GF-D8 (cell line): ENCODE measurements around the gene TMEM204.

Experiments
- DNase-seq: peaks from one replicate; lab custom pipeline; 2025; lab: John Stamatoyannopoulos, UW

Gene TMEM204

DNA sequence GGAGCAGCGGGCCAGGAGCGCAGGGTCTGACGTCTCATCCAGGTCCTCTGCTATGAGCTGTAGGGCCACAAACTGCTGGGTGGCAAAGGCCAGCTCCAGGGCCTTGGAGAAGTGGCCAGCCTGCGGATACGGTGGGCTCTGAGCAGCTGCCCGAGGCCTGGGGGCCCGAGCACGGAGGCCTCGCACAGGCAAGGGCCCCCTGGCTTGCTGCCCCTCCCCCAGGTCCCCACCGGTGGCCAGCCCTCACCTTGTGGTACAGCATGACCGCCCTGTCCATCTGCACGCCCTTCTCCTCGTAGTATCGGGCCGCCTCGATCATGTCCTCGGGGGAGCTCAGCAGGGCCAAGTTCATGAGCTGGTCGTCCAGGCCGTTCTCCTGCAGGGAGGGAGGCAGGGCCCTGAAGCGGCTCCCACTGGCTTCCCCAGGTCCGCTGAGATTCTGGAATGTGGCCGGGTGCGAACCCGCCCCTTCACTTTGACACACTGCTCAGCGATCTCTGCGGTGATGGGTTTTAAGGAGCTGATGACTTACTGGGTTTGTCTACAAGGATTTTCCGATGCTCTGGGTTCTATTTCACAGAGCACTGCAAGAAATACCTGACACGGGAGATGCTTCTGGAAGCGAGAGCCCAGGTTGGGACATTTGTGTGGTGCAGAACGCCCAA, 9.8 kb upstream of the TMEM204 start:
- DNase-seq, result no peak

GRCh38 chr16:1524366-1524765, 9.1 kb upstream of the TMEM204 start:
- DNase-seq, result no peak

DNA sequence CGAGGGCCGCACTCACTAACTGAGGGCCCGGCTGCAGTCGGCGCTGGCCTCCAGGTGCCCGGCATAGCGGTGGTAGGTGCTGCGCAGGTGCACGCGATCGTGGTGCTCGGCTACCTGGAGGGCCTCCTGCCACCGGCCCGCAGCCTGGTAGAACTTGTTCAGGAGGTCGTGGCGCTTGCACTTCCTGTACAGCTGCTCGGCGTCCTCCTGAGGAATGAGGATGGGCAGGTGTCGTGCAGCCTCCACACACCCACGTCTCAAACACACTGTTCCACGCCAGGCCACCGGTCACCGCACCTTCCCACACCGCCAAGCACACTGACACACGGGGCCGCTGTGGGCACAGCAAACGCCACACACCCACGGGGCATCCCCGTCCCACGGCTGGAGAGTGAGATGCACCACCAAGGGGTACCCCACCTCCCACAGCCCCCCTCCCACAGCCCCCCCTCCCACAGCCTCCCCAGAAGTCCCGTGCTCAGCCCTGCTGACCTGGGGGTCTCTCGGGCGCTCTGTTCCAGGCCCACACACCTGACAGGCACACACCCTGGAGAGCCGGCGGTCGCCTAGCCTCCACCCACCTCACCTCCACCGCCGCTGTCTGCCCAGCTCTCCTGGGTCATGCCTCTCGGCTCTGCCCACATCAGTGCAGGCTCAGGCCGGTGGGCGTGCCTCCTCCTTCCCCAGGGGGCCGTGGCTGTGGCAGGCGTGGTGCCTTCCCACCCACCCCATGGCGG, 7.4 kb upstream of the TMEM204 start:
- DNase-seq, result no peak

- DNase-seq, result no peak
Observed at GRCh38 chr16:1526608-1527555, 6.6 kb upstream of the TMEM204 start.

GRCh38 chr16:1527836-1528811, 5.3 kb upstream of the TMEM204 start:
- DNase-seq, result no peak

- DNase-seq, result no peak
Observed at GRCh38 chr16:1528921-1529537, 4.4 kb upstream of the TMEM204 start.

DNA sequence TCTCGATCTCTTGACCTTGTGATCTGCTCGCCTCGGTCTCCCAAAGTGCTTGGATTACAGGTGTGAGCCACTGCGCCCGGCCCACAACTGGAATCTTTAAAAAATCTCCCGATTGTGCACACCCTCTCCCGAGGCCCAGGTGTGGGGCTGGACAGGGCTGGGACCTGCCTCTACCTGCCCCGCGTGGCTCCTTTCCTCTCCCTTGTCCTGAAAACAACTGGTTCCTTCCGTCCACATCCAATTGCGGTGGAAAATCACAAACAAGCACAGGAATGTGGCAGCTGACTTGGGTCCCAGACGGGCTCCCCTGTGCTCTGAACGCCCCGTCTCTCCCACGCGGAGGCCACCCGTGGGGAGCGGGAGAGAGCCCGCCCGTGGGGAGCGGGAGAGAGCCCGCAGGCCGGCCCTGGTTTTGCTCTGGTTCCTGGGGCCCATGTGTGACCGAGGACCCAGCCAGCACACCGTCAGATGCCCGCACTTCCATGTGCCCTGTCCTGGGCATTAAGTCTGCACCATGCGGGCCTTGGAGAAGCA, 3.0 kb upstream of the TMEM204 start:
- no peak for DNase-seq

DNA sequence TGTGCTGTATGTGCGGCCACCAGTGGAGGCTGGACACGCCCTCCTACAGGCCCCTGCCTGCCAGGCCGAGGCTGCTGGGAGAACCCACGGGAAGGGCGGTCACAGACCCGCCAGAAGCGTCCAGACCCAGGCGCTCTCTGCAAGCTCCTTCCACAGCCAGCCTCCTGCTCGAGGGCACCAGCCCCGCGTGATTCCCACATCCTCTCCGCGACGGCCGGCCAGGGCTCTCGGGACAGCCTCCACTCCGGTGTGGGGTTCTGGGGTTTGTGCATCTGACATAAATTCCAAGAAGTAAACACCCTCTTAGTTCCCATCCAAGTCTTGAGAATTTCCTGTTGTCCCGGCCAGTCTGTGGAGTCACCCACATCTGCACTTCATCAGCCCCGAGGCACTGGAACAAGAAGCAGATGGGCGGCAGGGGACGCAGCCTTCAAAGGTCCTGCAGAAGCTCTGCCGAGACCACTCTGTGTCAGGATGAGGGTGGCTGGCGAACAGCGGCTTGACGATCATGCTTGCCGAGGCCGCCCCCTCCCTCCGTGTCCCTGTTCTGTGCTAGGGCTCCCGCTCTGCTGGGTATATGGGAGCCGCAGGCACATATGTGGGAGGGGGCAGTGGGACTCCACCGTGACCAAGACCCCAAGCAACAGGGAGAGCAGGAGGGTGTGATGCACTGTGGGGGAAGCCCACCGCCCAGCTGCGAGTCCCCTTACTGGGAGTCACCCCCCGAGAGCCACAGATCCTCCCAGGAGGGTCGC, 2.4 kb upstream of the TMEM204 start:
- no peak for DNase-seq

DNA sequence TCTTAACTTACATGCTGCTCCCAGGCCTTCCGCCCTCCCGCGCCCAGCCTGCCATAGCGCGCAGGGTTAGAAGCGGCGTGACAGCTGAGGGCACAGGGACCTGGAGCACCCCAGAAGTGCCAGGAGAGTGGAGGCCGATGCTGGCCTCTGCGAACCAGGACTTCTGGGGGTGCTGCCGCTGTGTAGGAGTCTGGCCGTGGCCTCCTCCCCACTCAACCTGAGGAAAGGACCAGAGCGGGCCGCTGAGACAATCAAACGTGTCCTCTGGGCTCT, 1.9 kb upstream of the TMEM204 start:
- no peak for DNase-seq

- no peak for DNase-seq
Observed at GRCh38 chr16:1532081-1532760, 1.2 kb upstream of the TMEM204 start.

DNA sequence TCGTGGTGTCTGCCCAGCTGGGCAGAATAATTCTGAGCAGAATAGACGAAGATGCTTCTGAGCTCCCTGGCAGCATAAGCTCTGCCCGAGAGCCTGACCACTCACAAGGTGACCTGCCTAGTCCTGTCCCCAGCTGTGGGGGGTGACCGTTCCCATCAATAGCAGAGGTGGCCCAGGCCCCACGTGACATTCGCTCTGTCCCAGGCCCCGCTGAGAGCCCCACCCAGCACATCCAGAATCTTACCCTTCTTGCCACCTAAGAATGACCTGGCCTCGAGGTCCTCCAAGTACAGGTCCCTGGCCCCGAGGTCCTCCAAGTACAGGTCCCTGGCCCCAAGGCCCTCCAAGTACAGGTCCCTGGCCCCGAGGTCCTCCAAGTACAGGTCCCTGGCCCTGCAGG, 695 bp upstream of the TMEM204 start:
- no peak for DNase-seq

GRCh38 chr16:1534021-1535020, 855 bp downstream of the TMEM204 start:
- no peak for DNase-seq

- no peak for DNase-seq
Observed at GRCh38 chr16:1535391-1536291, 2.2 kb downstream of the TMEM204 start.

DNA sequence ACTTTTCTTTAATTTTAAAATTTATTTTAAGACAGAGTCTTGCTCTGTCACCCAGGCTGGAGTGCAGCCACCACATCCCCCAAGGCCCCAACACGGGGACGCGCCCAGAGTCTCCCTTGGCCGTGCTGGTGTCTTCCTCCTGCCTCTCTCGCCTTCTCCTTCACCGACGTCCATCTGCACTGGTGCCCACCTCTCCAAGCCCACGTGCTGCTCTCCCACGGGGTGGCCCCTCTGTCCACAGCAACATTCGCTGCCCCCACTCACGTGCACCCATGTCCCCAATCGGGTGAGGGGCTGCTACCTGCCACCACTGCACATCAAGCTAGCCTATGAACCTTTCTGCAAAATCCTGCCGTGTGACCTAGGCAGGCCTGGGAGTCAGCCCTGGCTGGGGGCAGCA, 3.1 kb downstream of the TMEM204 start:
- no peak for DNase-seq

GRCh38 chr16:1537138-1537577, 3.7 kb downstream of the TMEM204 start:
- DNase-seq, result no peak

DNA sequence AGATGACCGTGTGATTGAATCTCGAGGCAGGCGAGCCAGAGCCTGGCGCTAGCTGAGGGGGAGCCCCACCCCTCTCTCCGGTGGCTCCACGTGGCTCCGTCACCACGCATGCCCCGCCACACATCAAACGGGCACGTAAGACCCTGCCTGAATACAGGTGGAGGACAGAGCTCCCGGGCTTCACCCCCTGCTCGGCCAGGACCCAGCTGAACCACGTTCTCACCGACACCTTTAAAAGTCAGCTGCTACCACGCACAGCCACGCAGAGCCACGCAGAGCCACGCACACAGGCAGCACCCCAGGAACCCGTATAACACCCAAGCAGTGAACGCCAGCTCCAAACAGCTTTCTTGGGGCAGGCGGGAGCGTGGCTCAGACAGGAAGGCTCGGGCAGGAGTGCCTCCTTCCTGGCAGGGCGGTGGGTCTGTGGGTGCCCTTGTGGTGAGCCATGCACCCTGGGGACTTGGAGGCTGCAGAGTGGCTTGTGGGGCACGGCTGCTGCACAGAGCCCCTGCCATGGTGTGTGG, 4.4 kb downstream of the TMEM204 start:
- DNase-seq, result peak; percentile 38
